ENCODE data around the gene MAP4K4.

DNA sequence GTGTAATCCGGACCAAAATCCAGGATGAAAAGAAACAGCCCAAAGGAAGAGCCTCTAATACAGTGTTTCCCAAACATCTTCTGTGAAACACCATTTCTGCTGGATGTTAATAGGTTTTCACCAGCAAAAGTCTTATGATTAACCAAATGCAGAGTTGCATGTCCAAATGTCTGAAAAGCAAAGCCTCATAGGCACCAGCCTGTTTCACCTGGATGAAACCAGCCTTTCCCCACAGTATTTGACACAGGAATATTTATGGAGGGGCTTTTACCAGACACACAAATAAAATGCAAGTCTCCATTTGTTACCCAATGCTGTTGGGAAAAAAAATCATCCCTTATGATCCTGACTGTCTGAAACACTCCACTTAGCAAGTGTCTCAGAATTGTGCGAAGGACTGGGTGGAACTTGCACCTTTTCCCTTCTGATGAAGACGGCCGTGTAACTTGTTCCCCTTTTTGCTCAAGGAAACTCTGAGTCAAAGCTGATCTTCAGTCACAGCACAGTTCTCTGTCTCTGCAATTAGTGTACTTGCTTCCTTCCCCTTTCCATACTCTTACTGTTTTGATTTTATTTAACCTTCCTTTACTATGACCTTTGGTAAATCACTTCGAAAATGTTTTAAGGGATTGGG, 223.9 kb downstream of the MAP4K4 start:
- TF ChIP-seq SUZ12 (IDR thresholded peaks at IDR 0.05; ENCODE audit: extremely low read depth, insufficient read depth, insufficient read length), result no peak
- TF ChIP-seq ZNF274 (IDR thresholded peaks at IDR 0.05; ENCODE audit: low read depth, low read length), result no peak
- TF ChIP-seq YY1 (IDR thresholded peaks at IDR 0.05; ENCODE audit: insufficient read depth, insufficient read length), result no peak
